WTC11 (cell line): ENCODE data around the gene PLCXD1. TPM values are rescaled to one million over a fixed set of nuclear protein-coding genes. Genes with fewer than 3 reads are reported as not detected.

Source experiments
- ATAC-seq: fragments of 200-7000 bp; cut with Tn5 transposase; 2 replicates; pipeline ENCODE4 v1.10.0; 2021; ENCODE audit warnings: mild to moderate bottlenecking, moderate library complexity
- CTCF ChIA-PET: fragments of 300-600 bp; sonication (Branson Sonifier 250); formaldehyde crosslinking; loops from one replicate; lab custom pipeline; 2021; ENCODE audit warnings: antibody characterized with exemption; lab: Charles Lee
- POLR2A ChIA-PET: fragments of 350-600 bp; sonication (Branson Sonifier 250); formaldehyde crosslinking; loops from one replicate; lab custom pipeline; 2021; ENCODE audit warnings: antibody characterized with exemption; lab: Charles Lee
- DNase-seq: peaks from one replicate; pipeline ENCODE4 v3.0.0; 2021; ENCODE audit warnings: low spot score
- H3K27ac Mint-ChIP-seq: 2 replicates; pipeline ENCODE4 v1.8.0; 2021; ENCODE audit warnings: mixed read lengths
- H3K27me3 Mint-ChIP-seq: 2 replicates; pipeline ENCODE4 v1.8.0; 2021; ENCODE audit warnings: low read depth, mild to moderate bottlenecking, moderate library complexity, mixed read lengths
- H3K36me3 Mint-ChIP-seq: 2 replicates; pipeline ENCODE4 v1.8.0; 2021; ENCODE audit warnings: mixed read lengths
- H3K4me1 Mint-ChIP-seq: 2 replicates; pipeline ENCODE4 v1.8.0; 2022; ENCODE audit warnings: mixed read lengths
- H3K4me3 Mint-ChIP-seq: 2 replicates; pipeline ENCODE4 v1.8.0; 2021; ENCODE audit warnings: mild to moderate bottlenecking, moderate library complexity, mixed read lengths
- H3K9me3 Mint-ChIP-seq: 2 replicates; pipeline ENCODE4 v1.8.0; 2021; ENCODE audit warnings: mixed read lengths
- CBFB ChIP-seq: sonication (generic); formaldehyde crosslinking; IDR thresholded peaks from 2 replicates; pipeline ENCODE4 v1.8.1; 2022; ENCODE audit warnings: mild to moderate bottlenecking, low read depth, missing genetic modification reagents
- CREB1 ChIP-seq: sonication (generic); formaldehyde crosslinking; IDR thresholded peaks from 2 replicates; pipeline ENCODE4 v1.8.0; 2023; ENCODE audit warnings: mild to moderate bottlenecking, missing genetic modification reagents
- EMX1 ChIP-seq: fragments of 250-450 bp; sonication (Bioruptor Pico); IDR thresholded peaks from 2 replicates; pipeline ENCODE4 v1.8.0; 2021; ENCODE audit warnings: mild to moderate bottlenecking
- ETV6 ChIP-seq: sonication (generic); formaldehyde crosslinking; IDR thresholded peaks from 2 replicates; pipeline ENCODE4 v1.8.1; 2022; ENCODE audit warnings: mild to moderate bottlenecking, missing genetic modification reagents
- FOXJ3 ChIP-seq: sonication (generic); formaldehyde crosslinking; IDR thresholded peaks from 2 replicates; pipeline ENCODE4 v1.9.0; 2021; ENCODE audit warnings: missing genetic modification reagents, mild to moderate bottlenecking, borderline replicate concordance
- FOXP1 ChIP-seq: sonication (generic); formaldehyde crosslinking; IDR thresholded peaks from 2 replicates; pipeline ENCODE4 v1.8.0; 2022; ENCODE audit warnings: missing genetic modification reagents, mild to moderate bottlenecking, moderate library complexity, borderline replicate concordance
- IRF2 ChIP-seq: sonication (generic); formaldehyde crosslinking; IDR thresholded peaks from 2 replicates; pipeline ENCODE4 v1.8.0; 2022; ENCODE audit warnings: low read depth, missing genetic modification reagents, borderline replicate concordance
- KAT7 ChIP-seq: sonication (generic); formaldehyde crosslinking; IDR thresholded peaks from 2 replicates; pipeline ENCODE4 v1.8.1; 2023; ENCODE audit warnings: missing genetic modification reagents, mild to moderate bottlenecking, borderline replicate concordance
- NFYB ChIP-seq: sonication (generic); formaldehyde crosslinking; conservative IDR thresholded peaks from 2 replicates; pipeline ENCODE4 v1.8.0; 2022; ENCODE audit warnings: low read depth, missing genetic modification reagents
- OVOL2 ChIP-seq: fragments of 250-450 bp; sonication (Bioruptor Pico); IDR thresholded peaks from 2 replicates; pipeline ENCODE4 v1.9.0; 2021; ENCODE audit warnings: mild to moderate bottlenecking, borderline replicate concordance
- TP53 ChIP-seq: sonication (generic); formaldehyde crosslinking; IDR thresholded peaks from 2 replicates; pipeline ENCODE4 v1.8.1; 2023; ENCODE audit warnings: mild to moderate bottlenecking, missing genetic modification reagents
- ZNF263 ChIP-seq: sonication (generic); formaldehyde crosslinking; IDR thresholded peaks from 2 replicates; pipeline ENCODE4 v1.8.1; 2022; ENCODE audit warnings: low read depth, mild to moderate bottlenecking, moderate library complexity, missing genetic modification reagents
- ZNF423 ChIP-seq: fragments of 250-450 bp; sonication (Bioruptor Pico); IDR thresholded peaks from 2 replicates; pipeline ENCODE4 v2.1.2; 2022; ENCODE audit warnings: mild to moderate bottlenecking, moderate library complexity
- total RNA-seq: library from RNA; stranded (reverse); gene quantifications from 3 replicates; pipeline ENCODE4 v1.2.3, GENCODE V29; 2021
- TF ChIP-seq, protein P1 (sequence below): fragments of 250-450 bp; sonication (Bioruptor Pico); IDR thresholded peaks from 2 replicates; pipeline ENCODE4 v1.9.0; 2021; ENCODE audit warnings: moderate library complexity, mild to moderate bottlenecking, inconsistent platforms, borderline replicate concordance
- TF ChIP-seq, protein P2 (sequence below): sonication (generic); formaldehyde crosslinking; IDR thresholded peaks from 2 replicates; pipeline ENCODE4 v1.8.1; 2022; ENCODE audit warnings: low read depth, missing genetic modification reagents, borderline replicate concordance
- TF ChIP-seq, protein P3 (sequence below): sonication (generic); formaldehyde crosslinking; conservative IDR thresholded peaks from 2 replicates; pipeline ENCODE4 v1.8.1; 2023; ENCODE audit warnings: mild to moderate bottlenecking, low read depth, missing genetic modification reagents, moderate library complexity
- TF ChIP-seq, protein P4 (sequence below): sonication (generic); formaldehyde crosslinking; IDR thresholded peaks from 2 replicates; pipeline ENCODE4 v1.8.1; 2022; ENCODE audit warnings: low read depth, mild to moderate bottlenecking, moderate library complexity, missing genetic modification reagents, borderline replicate concordance
- TF ChIP-seq, protein P5 (sequence below): sonication (generic); formaldehyde crosslinking; IDR thresholded peaks from 2 replicates; pipeline ENCODE4 v1.8.1; 2022; ENCODE audit warnings: mild to moderate bottlenecking, moderate library complexity, missing genetic modification reagents
- TF ChIP-seq, protein P6 (sequence below): sonication (generic); formaldehyde crosslinking; IDR thresholded peaks from 2 replicates; pipeline ENCODE4 v1.8.0; 2022; ENCODE audit warnings: mild to moderate bottlenecking, missing genetic modification reagents

PLCXD1 gene
- total RNA-seq, 1 experiment from 2014 or later = 131 TPM

DNA sequence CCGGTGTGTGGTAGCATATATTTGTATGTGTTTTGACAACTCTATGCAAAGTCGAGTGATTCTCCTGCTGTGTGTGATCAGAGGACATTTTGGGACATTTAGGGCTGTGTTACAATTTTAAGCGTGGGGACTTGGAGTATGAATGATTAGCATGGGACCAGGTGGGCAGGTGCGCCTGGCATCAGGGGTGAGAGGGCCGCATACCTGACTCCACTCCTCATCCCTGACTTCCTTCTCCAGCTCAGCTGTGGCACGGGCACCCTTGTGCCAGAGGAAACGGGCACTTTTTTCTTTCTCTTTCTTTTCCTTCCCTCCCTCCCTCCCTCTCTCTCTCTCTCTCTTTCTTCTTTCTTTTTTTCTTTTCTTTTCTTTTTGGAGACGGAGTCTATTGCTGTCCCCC lies 15.7 kb upstream of the PLCXD1 start:
- TF ChIP-seq, protein P1, sequence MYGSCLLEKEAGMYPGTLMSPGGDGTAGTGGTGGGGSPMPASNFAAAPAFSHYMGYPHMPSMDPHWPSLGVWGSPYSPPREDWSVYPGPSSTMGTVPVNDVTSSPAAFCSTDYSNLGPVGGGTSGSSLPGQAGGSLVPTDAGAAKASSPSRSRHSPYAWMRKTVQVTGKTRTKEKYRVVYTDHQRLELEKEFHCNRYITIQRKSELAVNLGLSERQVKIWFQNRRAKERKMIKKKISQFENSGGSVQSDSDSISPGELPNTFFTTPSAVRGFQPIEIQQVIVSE (CRISPR knock-in tag) = no peak
- TF ChIP-seq, protein P2, sequence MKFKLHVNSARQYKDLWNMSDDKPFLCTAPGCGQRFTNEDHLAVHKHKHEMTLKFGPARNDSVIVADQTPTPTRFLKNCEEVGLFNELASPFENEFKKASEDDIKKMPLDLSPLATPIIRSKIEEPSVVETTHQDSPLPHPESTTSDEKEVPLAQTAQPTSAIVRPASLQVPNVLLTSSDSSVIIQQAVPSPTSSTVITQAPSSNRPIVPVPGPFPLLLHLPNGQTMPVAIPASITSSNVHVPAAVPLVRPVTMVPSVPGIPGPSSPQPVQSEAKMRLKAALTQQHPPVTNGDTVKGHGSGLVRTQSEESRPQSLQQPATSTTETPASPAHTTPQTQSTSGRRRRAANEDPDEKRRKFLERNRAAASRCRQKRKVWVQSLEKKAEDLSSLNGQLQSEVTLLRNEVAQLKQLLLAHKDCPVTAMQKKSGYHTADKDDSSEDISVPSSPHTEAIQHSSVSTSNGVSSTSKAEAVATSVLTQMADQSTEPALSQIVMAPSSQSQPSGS = no peak
- no peak for TF ChIP-seq TP53
- H3K27ac Mint-ChIP-seq = no peak overlapping the region
- ChIA-PET POLR2A (no interaction called here), CTCF (no interaction called here)
- H3K27me3 Mint-ChIP-seq = no peaks in the 10 kb centered on the region
- DNase-seq (peak; percentile 5), ATAC-seq (no peak)
- H3K9me3 Mint-ChIP-seq = no peaks in the 10 kb centered on the region
- no peak overlapping the region for H3K4me3 Mint-ChIP-seq
- peaks cover 6% of the 10 kb centered on the region; the same call in 1 of the 2 replicates for H3K4me1 Mint-ChIP-seq
- H3K36me3 Mint-ChIP-seq = no peaks in the 10 kb centered on the region

DNA sequence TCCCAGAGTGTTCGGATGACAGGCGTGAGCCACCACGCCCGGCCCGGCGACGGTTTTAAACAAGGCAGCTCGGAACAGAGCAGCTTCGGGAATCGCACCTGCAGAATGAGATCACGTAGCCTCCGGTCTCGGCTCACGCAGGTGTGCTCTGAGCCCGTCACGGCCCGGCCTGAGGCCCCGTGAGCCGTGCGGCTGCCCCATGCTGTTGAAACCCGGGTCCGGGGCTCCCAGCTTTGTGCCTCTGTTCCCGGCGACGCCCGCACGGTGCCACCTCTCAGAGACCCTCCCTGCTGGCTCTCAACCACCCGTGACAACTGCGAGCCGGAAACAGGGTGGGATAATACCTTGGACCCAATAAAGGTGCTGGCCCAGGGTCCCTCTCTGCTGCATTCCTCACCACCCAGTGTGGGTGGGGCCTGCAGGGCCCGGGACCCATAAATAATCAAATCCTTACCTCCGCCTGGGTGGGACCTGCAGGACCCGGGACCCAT lies 13.4 kb upstream of the PLCXD1 start:
- H3K27ac Mint-ChIP-seq = no peak overlapping the region
- H3K9me3 Mint-ChIP-seq = no peaks in the 10 kb centered on the region
- ATAC-seq (peak; percentile 39), DNase-seq (peak; percentile 16)
- H3K4me1 Mint-ChIP-seq = no peaks in the 10 kb centered on the region
- ChIA-PET CTCF (no interaction called here), POLR2A (no interaction called here)
- H3K27me3 Mint-ChIP-seq = no peaks in the 10 kb centered on the region
- TF ChIP-seq OVOL2 (no peak), ETV6 (CRISPR knock-in tag) (no peak), FOXP1 (no peak), ZNF423 (CRISPR knock-in tag) (no peak), IRF2 (CRISPR knock-in tag) (no peak), EMX1 (CRISPR knock-in tag) (no peak), CBFB (CRISPR knock-in tag) (no peak), CREB1 (CRISPR knock-in tag) (no peak), KAT7 (no peak), ZNF263 (CRISPR knock-in tag) (no peak), NFYB (CRISPR knock-in tag) (no peak), FOXJ3 (no peak)
- TF ChIP-seq, protein P3, sequence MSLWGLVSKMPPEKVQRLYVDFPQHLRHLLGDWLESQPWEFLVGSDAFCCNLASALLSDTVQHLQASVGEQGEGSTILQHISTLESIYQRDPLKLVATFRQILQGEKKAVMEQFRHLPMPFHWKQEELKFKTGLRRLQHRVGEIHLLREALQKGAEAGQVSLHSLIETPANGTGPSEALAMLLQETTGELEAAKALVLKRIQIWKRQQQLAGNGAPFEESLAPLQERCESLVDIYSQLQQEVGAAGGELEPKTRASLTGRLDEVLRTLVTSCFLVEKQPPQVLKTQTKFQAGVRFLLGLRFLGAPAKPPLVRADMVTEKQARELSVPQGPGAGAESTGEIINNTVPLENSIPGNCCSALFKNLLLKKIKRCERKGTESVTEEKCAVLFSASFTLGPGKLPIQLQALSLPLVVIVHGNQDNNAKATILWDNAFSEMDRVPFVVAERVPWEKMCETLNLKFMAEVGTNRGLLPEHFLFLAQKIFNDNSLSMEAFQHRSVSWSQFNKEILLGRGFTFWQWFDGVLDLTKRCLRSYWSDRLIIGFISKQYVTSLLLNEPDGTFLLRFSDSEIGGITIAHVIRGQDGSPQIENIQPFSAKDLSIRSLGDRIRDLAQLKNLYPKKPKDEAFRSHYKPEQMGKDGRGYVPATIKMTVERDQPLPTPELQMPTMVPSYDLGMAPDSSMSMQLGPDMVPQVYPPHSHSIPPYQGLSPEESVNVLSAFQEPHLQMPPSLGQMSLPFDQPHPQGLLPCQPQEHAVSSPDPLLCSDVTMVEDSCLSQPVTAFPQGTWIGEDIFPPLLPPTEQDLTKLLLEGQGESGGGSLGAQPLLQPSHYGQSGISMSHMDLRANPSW = no peak
- TF ChIP-seq, protein P4, sequence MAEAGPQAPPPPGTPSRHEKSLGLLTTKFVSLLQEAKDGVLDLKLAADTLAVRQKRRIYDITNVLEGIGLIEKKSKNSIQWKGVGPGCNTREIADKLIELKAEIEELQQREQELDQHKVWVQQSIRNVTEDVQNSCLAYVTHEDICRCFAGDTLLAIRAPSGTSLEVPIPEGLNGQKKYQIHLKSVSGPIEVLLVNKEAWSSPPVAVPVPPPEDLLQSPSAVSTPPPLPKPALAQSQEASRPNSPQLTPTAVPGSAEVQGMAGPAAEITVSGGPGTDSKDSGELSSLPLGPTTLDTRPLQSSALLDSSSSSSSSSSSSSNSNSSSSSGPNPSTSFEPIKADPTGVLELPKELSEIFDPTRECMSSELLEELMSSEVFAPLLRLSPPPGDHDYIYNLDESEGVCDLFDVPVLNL (CRISPR knock-in tag) = no peak
- TF ChIP-seq, protein P5, sequence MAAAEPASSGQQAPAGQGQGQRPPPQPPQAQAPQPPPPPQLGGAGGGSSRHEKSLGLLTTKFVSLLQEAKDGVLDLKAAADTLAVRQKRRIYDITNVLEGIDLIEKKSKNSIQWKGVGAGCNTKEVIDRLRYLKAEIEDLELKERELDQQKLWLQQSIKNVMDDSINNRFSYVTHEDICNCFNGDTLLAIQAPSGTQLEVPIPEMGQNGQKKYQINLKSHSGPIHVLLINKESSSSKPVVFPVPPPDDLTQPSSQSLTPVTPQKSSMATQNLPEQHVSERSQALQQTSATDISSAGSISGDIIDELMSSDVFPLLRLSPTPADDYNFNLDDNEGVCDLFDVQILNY (CRISPR knock-in tag) = no peak
- TF ChIP-seq, protein P6, sequence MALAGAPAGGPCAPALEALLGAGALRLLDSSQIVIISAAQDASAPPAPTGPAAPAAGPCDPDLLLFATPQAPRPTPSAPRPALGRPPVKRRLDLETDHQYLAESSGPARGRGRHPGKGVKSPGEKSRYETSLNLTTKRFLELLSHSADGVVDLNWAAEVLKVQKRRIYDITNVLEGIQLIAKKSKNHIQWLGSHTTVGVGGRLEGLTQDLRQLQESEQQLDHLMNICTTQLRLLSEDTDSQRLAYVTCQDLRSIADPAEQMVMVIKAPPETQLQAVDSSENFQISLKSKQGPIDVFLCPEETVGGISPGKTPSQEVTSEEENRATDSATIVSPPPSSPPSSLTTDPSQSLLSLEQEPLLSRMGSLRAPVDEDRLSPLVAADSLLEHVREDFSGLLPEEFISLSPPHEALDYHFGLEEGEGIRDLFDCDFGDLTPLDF (CRISPR knock-in tag) = no peak
- no peaks in the 10 kb centered on the region for H3K36me3 Mint-ChIP-seq
- no peak overlapping the region for H3K4me3 Mint-ChIP-seq
